Astrocyte (in vitro differentiated cells and primary cell): ENCODE measurements around the gene CFAP141. TPM values are rescaled to one million over a fixed set of nuclear protein-coding genes. Genes with fewer than 3 reads are reported as not detected.

Experiments used
- DNase-seq: peaks from one replicate; pipeline ENCODE4 v3.0.0-alpha.2; 2010; ENCODE audit warnings: low read depth
- FAIRE-seq: peaks from 2 replicates; lab custom pipeline; 2011; peaks lifted over from hg19 to GRCh38; lab: Jason Lieb, UNC
- H2AFZ ChIP-seq: 2 replicates; pipeline ENCODE4 v1.6.0; 2012; ENCODE audit warnings: low read depth, low read length, inconsistent platforms
- H3K27ac ChIP-seq: 2 replicates; pipeline ENCODE4 v1.5.1; 2011; ENCODE audit warnings: low read depth, low read length, inconsistent platforms
- H3K27me3 ChIP-seq: 2 replicates; pipeline ENCODE4 v1.6.0; 2011; ENCODE audit warnings: low read length, inconsistent platforms; ENCODE audit not compliant: insufficient read depth
- H3K36me3 ChIP-seq: 2 replicates; pipeline ENCODE4 v1.5.1; 2011; ENCODE audit warnings: low read length, inconsistent platforms; ENCODE audit not compliant: insufficient read depth
- H3K4me1 ChIP-seq: 2 replicates; pipeline ENCODE4 v1.5.1; 2011; ENCODE audit warnings: low read length, inconsistent platforms; ENCODE audit not compliant: insufficient read depth
- H3K4me2 ChIP-seq: 2 replicates; pipeline ENCODE4 v1.6.0; 2012; ENCODE audit warnings: low read length, inconsistent platforms
- H3K4me3 ChIP-seq: 2 replicates; pipeline ENCODE4 v1.5.1; 2011; ENCODE audit warnings: low read depth, mild to moderate bottlenecking, low read length, inconsistent platforms; ENCODE audit not compliant: insufficient read depth
- H3K79me2 ChIP-seq: 2 replicates; pipeline ENCODE4 v1.6.0; 2012; ENCODE audit warnings: mild to moderate bottlenecking, low read length, inconsistent platforms; ENCODE audit not compliant: insufficient read depth
- H3K9ac ChIP-seq: 2 replicates; pipeline ENCODE4 v1.6.0; 2012; ENCODE audit warnings: mild to moderate bottlenecking, low read length, inconsistent platforms
- H3K9me3 ChIP-seq: 2 replicates; pipeline ENCODE4 v1.5.1; 2012; ENCODE audit warnings: low read depth, mild to moderate bottlenecking, low read length, inconsistent platforms; ENCODE audit not compliant: insufficient read depth
- H4K20me1 ChIP-seq: 2 replicates; pipeline ENCODE4 v1.6.0; 2012; ENCODE audit warnings: low read length, inconsistent platforms; ENCODE audit not compliant: insufficient read depth
- H3K27ac Mint-ChIP-seq: one replicate; pipeline ENCODE4 v1.8.0; 2021; ENCODE audit warnings: mild to moderate bottlenecking, mixed read lengths; ENCODE audit not compliant: unreplicated experiment
- H3K27me3 Mint-ChIP-seq: one replicate; pipeline ENCODE4 v1.8.0; 2021; ENCODE audit warnings: low read depth, mixed read lengths; ENCODE audit not compliant: unreplicated experiment
- H3K36me3 Mint-ChIP-seq: one replicate; pipeline ENCODE4 v1.8.0; 2021; ENCODE audit warnings: low read depth, mixed read lengths; ENCODE audit not compliant: unreplicated experiment
- H3K4me1 Mint-ChIP-seq: one replicate; pipeline ENCODE4 v1.8.0; 2021; ENCODE audit warnings: low read depth, mixed read lengths; ENCODE audit not compliant: unreplicated experiment
- H3K4me3 Mint-ChIP-seq: one replicate; pipeline ENCODE4 v1.8.0; 2021; ENCODE audit warnings: mild to moderate bottlenecking, moderate library complexity, mixed read lengths; ENCODE audit not compliant: unreplicated experiment
- H3K9me3 Mint-ChIP-seq: one replicate; pipeline ENCODE4 v1.8.0; 2021; ENCODE audit warnings: mild to moderate bottlenecking, mixed read lengths; ENCODE audit not compliant: unreplicated experiment
- CTCF ChIP-seq: IDR thresholded peaks from 2 replicates; pipeline ENCODE4 v1.5.1; 2011; ENCODE audit warnings: low read depth, mild to moderate bottlenecking, inconsistent platforms, low read length, moderate library complexity; ENCODE audit not compliant: insufficient read depth
- EZH2 ChIP-seq: IDR thresholded peaks from 2 replicates; pipeline ENCODE4 v1.6.1; 2012; ENCODE audit warnings: mild to moderate bottlenecking, low read length, inconsistent platforms; ENCODE audit not compliant: insufficient read depth
- total RNA-seq: library from RNA; stranded (reverse); gene quantifications from 2 replicates; pipeline ENCODE4 v1.2.1, GENCODE V29; 2021

The CFAP141 gene
- total RNA-seq, 1 donor from 2014 or later, result not detected

GRCh38 chr1:154154534-154155191 lies 51.5 kb downstream of the CFAP141 start, which contains the start of gene NUP210L:
Gene NUP210L, minus strand, starts transcription at chr1:154155073.
- no peak for TF ChIP-seq EZH2
- no peak for TF ChIP-seq CTCF
- Mint-ChIP-seq H3K27ac (peak within 1 kb of the TSS; percentile 85), H3K9me3 (no peaks in the 10 kb centered on the region), H3K4me3 (peak within 1 kb of the TSS; percentile 34), H3K36me3 (peaks cover 26% of the 10 kb centered on the region), H3K4me1 (peaks cover 42% of the 10 kb centered on the region), H3K27me3 (no peaks in the 10 kb centered on the region)
- H3K36me3 ChIP-seq, result peaks cover 29% of the 10 kb centered on the region
- H3K27ac ChIP-seq, result no peak within 1 kb of the TSS
- no peaks in the 10 kb centered on the region for H3K9me3 ChIP-seq
- peaks cover 6% of the 10 kb centered on the region for H3K4me1 ChIP-seq
- H3K79me2 ChIP-seq, result peaks cover 18% of the 10 kb centered on the region
- no peak within 1 kb of the TSS for H3K9ac ChIP-seq
- FAIRE-seq (no peak), DNase-seq (no peak)
- no peaks in the 10 kb centered on the region for H3K27me3 ChIP-seq
- no peak within 1 kb of the TSS for H2AFZ ChIP-seq
- no peak within 1 kb of the TSS for H3K4me3 ChIP-seq
- peaks cover 46% of the 10 kb centered on the region for H4K20me1 ChIP-seq
- H3K4me2 ChIP-seq, result no peak within 1 kb of the TSS

GRCh38 chr1:154154053-154154452 lies 52.1 kb downstream of the CFAP141 start:
- FAIRE-seq (no peak), DNase-seq (no peak)
- no peak overlapping the region for H3K9ac ChIP-seq
- H2AFZ ChIP-seq, result no peak overlapping the region
- H3K4me3 ChIP-seq, result no peak overlapping the region
- H3K36me3 ChIP-seq, result peaks cover 23% of the 10 kb centered on the region
- no peaks in the 10 kb centered on the region for H3K27me3 ChIP-seq
- Mint-ChIP-seq H3K27me3 (no peaks in the 10 kb centered on the region), H3K9me3 (no peaks in the 10 kb centered on the region), H3K4me1 (peaks cover 40% of the 10 kb centered on the region), H3K27ac (peak overlapping the region; percentile 85), H3K4me3 (no peak overlapping the region), H3K36me3 (peaks cover 21% of the 10 kb centered on the region)
- peaks cover 11% of the 10 kb centered on the region for H3K79me2 ChIP-seq
- TF ChIP-seq CTCF (no peak), EZH2 (no peak)
- no peak overlapping the region for H3K4me2 ChIP-seq
- H3K4me1 ChIP-seq, result peaks cover 6% of the 10 kb centered on the region
- H3K27ac ChIP-seq, result no peak overlapping the region
- no peaks in the 10 kb centered on the region for H3K9me3 ChIP-seq
- H4K20me1 ChIP-seq, result peaks cover 40% of the 10 kb centered on the region

GRCh38 chr1:154151311-154151710 lies 54.8 kb downstream of the CFAP141 start:
- Mint-ChIP-seq H3K36me3 (peaks cover 5% of the 10 kb centered on the region), H3K4me1 (peaks cover 19% of the 10 kb centered on the region), H3K27ac (no peak overlapping the region), H3K4me3 (no peak overlapping the region), H3K9me3 (no peaks in the 10 kb centered on the region), H3K27me3 (no peaks in the 10 kb centered on the region)
- Histone ChIP-seq H3K27ac (no peak overlapping the region), H3K4me3 (no peak overlapping the region), H3K9me3 (no peaks in the 10 kb centered on the region), H2AFZ (no peak overlapping the region), H3K27me3 (no peaks in the 10 kb centered on the region), H3K4me1 (no peaks in the 10 kb centered on the region), H3K79me2 (no peaks in the 10 kb centered on the region), H3K9ac (no peak overlapping the region), H4K20me1 (peaks cover 20% of the 10 kb centered on the region), H3K4me2 (no peak overlapping the region), H3K36me3 (peaks cover 6% of the 10 kb centered on the region)
- TF ChIP-seq EZH2 (no peak), CTCF (no peak)
- no peak for DNase-seq
- FAIRE-seq, result no peak
